OCI-LY7 (cell line): ENCODE results near the gene C8G. TPM values are rescaled to one million over a fixed set of nuclear protein-coding genes. Genes with fewer than 3 reads are reported as not detected.

Source experiments
- BruUV-seq: library from RNA; stranded (reverse); fragments of 400-500 nt; replicated peaks from 2 replicates; lab custom pipeline; 2021; lab: Mats Ljungman, UMichigan
- CTCF ChIA-PET: fragments of 300-600 bp; sonication (Branson Sonifier 250); formaldehyde crosslinking; loops from one replicate; lab custom pipeline; 2022; ENCODE audit warnings: antibody characterized with exemption; ENCODE audit not compliant: unreplicated experiment; lab: Charles Lee
- POLR2A ChIA-PET: fragments of 300-600 bp; sonication (Branson Sonifier 250); formaldehyde crosslinking; loops from one replicate; lab custom pipeline; 2022; ENCODE audit warnings: antibody characterized with exemption; lab: Charles Lee
- DNase-seq: peaks from one replicate; pipeline ENCODE4 v3.0.0-alpha.2; 2015; ENCODE audit warnings: low spot score
- H2AFZ ChIP-seq: fragments of 200-600 bp; sonication (generic), shearing (Covaris generic); 2 replicates; pipeline ENCODE4 v1.6.1; 2014; ENCODE audit warnings: mild to moderate bottlenecking, antibody characterized with exemption, low read length, moderate library complexity
- H3K27ac ChIP-seq: fragments of 200-600 bp; sonication (generic); 2 replicates; pipeline ENCODE4 v1.5.1; 2014; ENCODE audit warnings: mixed run types, low read depth, mild to moderate bottlenecking, moderate library complexity, low read length, inconsistent platforms; ENCODE audit not compliant: poor library complexity, severe bottlenecking
- H3K36me3 ChIP-seq: fragments of 200-600 bp; sonication (generic); 2 replicates; pipeline ENCODE4 v1.6.1; 2014; ENCODE audit warnings: mild to moderate bottlenecking, antibody characterized with exemption, low read length, moderate library complexity, mixed read lengths; ENCODE audit not compliant: insufficient read depth
- H3K4me1 ChIP-seq: fragments of 200-600 bp; sonication (generic); 2 replicates; pipeline ENCODE4 v1.5.1; 2014; ENCODE audit warnings: mild to moderate bottlenecking, low read length; ENCODE audit not compliant: insufficient read depth, poor library complexity, severe bottlenecking
- H3K4me2 ChIP-seq: fragments of 200-600 bp; sonication (generic); 2 replicates; pipeline ENCODE4 v1.6.1; 2014; ENCODE audit warnings: mild to moderate bottlenecking, low read length
- H3K4me3 ChIP-seq: fragments of 200-600 bp; sonication (generic); 2 replicates; pipeline ENCODE4 v1.5.1; 2014; ENCODE audit warnings: mild to moderate bottlenecking, low read depth, low read length; ENCODE audit not compliant: poor library complexity, severe bottlenecking
- H3K79me2 ChIP-seq: fragments of 200-600 bp; sonication (generic); 2 replicates; pipeline ENCODE4 v1.6.1; 2016; ENCODE audit warnings: low read depth, mild to moderate bottlenecking, low read length, moderate library complexity, mixed read lengths; ENCODE audit not compliant: insufficient read depth
- H3K9me2 ChIP-seq: fragments of 200-600 bp; sonication (generic); 2 replicates; pipeline ENCODE4 v1.6.1; 2016; ENCODE audit warnings: mild to moderate bottlenecking, low read length, mixed read lengths; ENCODE audit not compliant: insufficient read depth
- H3K9me3 ChIP-seq: fragments of 200-600 bp; sonication (generic); 2 replicates; pipeline ENCODE4 v1.6.1; 2014; ENCODE audit warnings: mild to moderate bottlenecking, mixed run types, low read length, mixed read lengths
- H4K20me1 ChIP-seq: fragments of 200-600 bp; sonication (generic); 2 replicates; pipeline ENCODE4 v1.6.1; 2014; ENCODE audit warnings: mild to moderate bottlenecking, antibody characterized with exemption, low read length, moderate library complexity, mixed read lengths; ENCODE audit not compliant: insufficient read depth
- EZH2phosphoT487 ChIP-seq: fragments of 200-600 bp; sonication (generic); IDR thresholded peaks from 2 replicates; pipeline ENCODE4 v1.6.1; 2018; ENCODE audit warnings: low read depth, borderline replicate concordance, mild to moderate bottlenecking, mixed run types, antibody characterized with exemption, low read length, moderate library complexity, mixed read lengths
- intact Hi-C: fragments of 100-400 bp; cut with micrococcal nuclease; formaldehyde crosslinking; loops from one replicate; pipeline ENCODE4 v1.10.0; 2022; ENCODE audit not compliant: unreplicated experiment
- total RNA-seq, 2 experiments: library from RNA; depleted of rRNA in 1 of 2; stranded (reverse); fragments of >200 nt in 1 of 2; shearing (Covaris generic) in 1 of 2; gene quantifications; 2 replicates each; pipeline ENCODE4 v1.2.3, GENCODE V29; 2014 to 2022
- TF ChIP-seq, protein P1 (sequence below): fragments of 200-600 bp; sonication (generic); conservative IDR thresholded peaks from 2 replicates; pipeline ENCODE4 v1.5.1; 2014; ENCODE audit warnings: mild to moderate bottlenecking, antibody characterized with exemption, low read length, moderate library complexity, mixed read lengths

Gene C8G
- total RNA-seq, 2 experiments from 2014 or later: 0.95 to 2.2 TPM

DNA sequence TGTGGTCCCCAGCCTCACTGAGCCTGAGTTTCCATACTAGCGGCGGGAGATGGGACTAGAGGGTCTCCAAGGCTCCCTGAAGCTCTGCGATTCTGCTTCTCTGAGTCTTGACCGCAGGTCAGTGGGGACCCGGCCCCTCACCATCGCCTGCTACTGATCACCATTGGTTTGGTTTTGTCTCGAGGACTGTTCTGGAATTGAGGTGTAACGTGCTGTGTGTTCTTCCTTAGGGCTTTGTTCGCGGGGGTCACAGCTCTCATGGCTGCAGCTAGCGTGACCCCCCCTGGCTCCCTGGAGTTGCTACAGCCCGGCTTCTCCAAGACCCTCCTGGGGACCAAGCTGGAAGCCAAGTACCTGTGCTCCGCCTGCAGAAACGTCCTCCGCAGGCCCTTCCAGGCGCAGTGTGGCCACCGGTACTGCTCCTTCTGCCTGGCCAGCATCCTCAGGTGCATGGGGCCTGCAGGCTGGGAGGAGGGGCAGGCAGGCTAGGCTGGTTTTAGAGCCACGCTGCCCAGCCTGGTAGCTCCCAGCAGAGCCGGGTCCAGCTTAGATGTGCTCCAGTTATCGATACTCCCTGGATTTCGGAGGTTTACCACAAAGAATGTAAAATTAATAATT is 46.5 kb upstream of the C8G start:
- Histone ChIP-seq H3K9me3 (no peaks in the 10 kb centered on the region), H2AFZ (no peak overlapping the region), H3K4me1 (no peaks in the 10 kb centered on the region), H3K27ac (no peak overlapping the region), H4K20me1 (no peaks in the 10 kb centered on the region; the same call in 1 of the 2 replicates), H3K36me3 (peaks cover 75% of the 10 kb centered on the region), H3K4me3 (no peak overlapping the region), H3K4me2 (no peak overlapping the region), H3K9me2 (no peaks in the 10 kb centered on the region), H3K79me2 (peaks cover 16% of the 10 kb centered on the region; the same call in 1 of the 2 replicates)
- no peak for DNase-seq
- no TSS peak for BruUV-seq
- CTCF ChIA-PET: no interaction called here
- intact Hi-C loops: no loop called here
- POLR2A ChIA-PET: interaction anchor here (0.9 kb wide), 1 partner anchor 13 kb away, joined by 3 read pairs; no protein-coding TSS in a partner anchor
- no peak for TF ChIP-seq EZH2phosphoT487
- TF ChIP-seq, protein P1, sequence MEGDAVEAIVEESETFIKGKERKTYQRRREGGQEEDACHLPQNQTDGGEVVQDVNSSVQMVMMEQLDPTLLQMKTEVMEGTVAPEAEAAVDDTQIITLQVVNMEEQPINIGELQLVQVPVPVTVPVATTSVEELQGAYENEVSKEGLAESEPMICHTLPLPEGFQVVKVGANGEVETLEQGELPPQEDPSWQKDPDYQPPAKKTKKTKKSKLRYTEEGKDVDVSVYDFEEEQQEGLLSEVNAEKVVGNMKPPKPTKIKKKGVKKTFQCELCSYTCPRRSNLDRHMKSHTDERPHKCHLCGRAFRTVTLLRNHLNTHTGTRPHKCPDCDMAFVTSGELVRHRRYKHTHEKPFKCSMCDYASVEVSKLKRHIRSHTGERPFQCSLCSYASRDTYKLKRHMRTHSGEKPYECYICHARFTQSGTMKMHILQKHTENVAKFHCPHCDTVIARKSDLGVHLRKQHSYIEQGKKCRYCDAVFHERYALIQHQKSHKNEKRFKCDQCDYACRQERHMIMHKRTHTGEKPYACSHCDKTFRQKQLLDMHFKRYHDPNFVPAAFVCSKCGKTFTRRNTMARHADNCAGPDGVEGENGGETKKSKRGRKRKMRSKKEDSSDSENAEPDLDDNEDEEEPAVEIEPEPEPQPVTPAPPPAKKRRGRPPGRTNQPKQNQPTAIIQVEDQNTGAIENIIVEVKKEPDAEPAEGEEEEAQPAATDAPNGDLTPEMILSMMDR: no peak

DNA sequence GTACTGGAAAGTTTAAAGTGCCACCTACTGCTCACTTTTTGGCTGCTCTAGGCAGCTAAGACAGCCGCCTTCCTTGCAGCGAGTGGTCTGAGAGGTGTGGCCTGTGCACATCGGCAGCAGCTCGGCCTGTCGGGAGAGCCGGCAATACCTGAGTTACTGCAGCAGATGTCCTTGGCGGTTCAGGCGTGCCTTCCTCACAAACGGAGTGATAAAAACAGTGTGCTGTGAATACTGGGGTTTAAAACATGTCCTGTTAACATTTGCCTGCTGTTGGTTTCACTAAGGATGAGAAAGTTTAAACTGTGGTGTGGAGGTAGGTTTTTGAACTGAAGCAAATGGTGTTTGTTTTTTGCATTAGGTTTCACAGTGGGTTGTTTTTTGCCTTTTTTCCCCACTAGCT is 45.8 kb upstream of the C8G start:
- Histone ChIP-seq H3K79me2 (peaks cover 13% of the 10 kb centered on the region; the same call in 1 of the 2 replicates), H2AFZ (no peak overlapping the region), H3K27ac (no peak overlapping the region), H3K9me3 (no peaks in the 10 kb centered on the region), H4K20me1 (no peaks in the 10 kb centered on the region; the same call in 1 of the 2 replicates), H3K9me2 (no peaks in the 10 kb centered on the region), H3K4me3 (no peak overlapping the region), H3K4me2 (no peak overlapping the region), H3K36me3 (peaks cover 76% of the 10 kb centered on the region), H3K4me1 (no peaks in the 10 kb centered on the region)
- intact Hi-C loops: no loop called here
- CTCF ChIA-PET: no interaction called here
- TF ChIP-seq, protein P1: no peak
- no peak for TF ChIP-seq EZH2phosphoT487
- no peak for DNase-seq
- no TSS peak for BruUV-seq
- POLR2A ChIA-PET: no interaction called here

DNA sequence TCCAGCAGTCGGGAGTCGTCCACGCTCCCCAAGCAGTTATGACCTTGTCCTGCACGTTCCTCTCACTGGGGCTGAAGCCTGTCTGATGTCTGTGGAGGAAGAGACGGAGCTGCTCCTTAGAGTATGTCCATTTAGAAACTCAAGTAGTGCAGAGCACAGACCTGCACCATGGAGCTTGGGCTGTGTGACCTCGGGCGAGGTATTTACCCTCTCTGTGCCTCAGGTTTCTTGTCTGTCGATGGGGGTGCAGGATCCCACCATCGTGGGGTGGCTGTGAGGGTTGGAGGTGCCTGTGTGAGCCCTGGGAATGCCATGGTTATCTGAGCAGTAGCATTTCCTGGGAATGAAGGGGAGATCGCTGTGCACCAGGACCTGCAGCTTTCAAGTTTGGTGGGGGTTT is 44.5 kb upstream of the C8G start:
- Histone ChIP-seq H3K4me2 (no peak overlapping the region), H3K79me2 (peaks cover 4% of the 10 kb centered on the region; the same call in 1 of the 2 replicates), H3K36me3 (peaks cover 74% of the 10 kb centered on the region), H2AFZ (no peak overlapping the region), H3K4me1 (no peaks in the 10 kb centered on the region), H3K27ac (no peak overlapping the region), H3K9me2 (no peaks in the 10 kb centered on the region), H3K4me3 (no peak overlapping the region), H3K9me3 (no peaks in the 10 kb centered on the region), H4K20me1 (no peaks in the 10 kb centered on the region)
- no peak for TF ChIP-seq EZH2phosphoT487
- TF ChIP-seq, protein P1: no peak
- POLR2A ChIA-PET: no interaction called here
- no TSS peak for BruUV-seq
- intact Hi-C loops: no loop called here
- CTCF ChIA-PET: no interaction called here
- DNase-seq: no peak
